ENCODE measurements around the gene AMFR.
A peak's percentile ranks its signal among the peaks of the same experiment; 100 is the strongest.

The AMFR gene

DNA sequence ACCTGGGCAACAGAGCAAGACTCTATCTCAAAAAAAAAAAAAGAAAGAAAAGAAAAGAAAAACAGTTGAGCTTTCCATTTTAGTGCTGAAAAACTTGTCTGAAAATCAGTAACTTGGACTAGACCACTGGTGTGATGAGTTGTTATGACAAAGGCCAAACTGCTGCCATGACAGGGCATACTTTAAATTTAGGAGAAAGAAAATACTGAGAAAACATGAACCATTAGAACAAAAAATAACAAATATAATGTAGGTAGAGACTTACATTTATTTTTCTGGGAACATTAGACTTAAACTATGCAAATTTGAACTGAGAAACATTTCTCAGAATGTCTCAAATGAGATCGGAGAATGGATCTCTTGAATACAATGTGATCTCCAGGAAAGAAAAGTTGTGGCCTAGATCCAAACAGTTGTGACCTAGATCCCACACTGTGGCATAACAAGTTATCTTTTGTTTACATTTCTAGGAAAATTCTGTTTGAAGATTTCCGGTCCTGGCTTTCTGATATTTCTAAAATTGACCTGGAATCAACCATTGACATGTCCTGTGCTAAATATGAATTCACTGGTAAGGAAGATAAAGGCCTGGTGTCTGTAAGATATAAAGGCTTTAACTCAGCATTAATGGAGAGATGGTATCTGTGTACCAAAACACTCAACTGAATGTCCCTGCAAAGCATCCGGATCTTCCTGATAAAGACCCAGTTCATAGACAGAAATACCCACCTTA, 36.9 kb upstream of the AMFR start:
- DNase-seq (ENCODE audit: low read depth): no peak
- TF ChIP-seq, protein P1, sequence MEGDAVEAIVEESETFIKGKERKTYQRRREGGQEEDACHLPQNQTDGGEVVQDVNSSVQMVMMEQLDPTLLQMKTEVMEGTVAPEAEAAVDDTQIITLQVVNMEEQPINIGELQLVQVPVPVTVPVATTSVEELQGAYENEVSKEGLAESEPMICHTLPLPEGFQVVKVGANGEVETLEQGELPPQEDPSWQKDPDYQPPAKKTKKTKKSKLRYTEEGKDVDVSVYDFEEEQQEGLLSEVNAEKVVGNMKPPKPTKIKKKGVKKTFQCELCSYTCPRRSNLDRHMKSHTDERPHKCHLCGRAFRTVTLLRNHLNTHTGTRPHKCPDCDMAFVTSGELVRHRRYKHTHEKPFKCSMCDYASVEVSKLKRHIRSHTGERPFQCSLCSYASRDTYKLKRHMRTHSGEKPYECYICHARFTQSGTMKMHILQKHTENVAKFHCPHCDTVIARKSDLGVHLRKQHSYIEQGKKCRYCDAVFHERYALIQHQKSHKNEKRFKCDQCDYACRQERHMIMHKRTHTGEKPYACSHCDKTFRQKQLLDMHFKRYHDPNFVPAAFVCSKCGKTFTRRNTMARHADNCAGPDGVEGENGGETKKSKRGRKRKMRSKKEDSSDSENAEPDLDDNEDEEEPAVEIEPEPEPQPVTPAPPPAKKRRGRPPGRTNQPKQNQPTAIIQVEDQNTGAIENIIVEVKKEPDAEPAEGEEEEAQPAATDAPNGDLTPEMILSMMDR (IDR thresholded peaks at IDR 0.05; ENCODE audit: control insufficient read depth, extremely low read depth, insufficient read depth): no peak
- no peak overlapping the region for H3K4me3 ChIP-seq (ENCODE audit: low read depth, low read length)

DNA sequence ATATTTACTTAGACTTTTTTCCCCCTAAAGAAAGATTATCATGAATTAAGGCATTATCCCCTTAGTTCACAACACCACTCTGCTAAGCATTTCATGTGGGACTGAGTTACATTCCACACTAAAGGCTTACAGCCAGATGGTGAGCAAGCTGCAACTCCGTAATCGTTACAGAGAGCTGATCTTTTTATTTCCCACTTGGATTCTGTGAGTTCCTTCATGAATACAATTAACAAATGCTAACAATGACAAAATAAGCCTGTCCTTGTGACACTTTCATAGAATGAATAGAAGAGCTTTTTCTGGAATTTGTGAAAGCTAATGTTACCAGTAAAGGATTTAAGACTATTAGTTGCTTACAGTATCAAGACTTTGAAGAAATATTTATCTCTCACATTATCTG, 34.8 kb upstream of the AMFR start:
- no peak overlapping the region for H3K4me3 ChIP-seq (ENCODE audit: low read depth, low read length)
- TF ChIP-seq, protein P1 (IDR thresholded peaks at IDR 0.05; ENCODE audit: control insufficient read depth, extremely low read depth, insufficient read depth): no peak
- DNase-seq (ENCODE audit: low read depth): no peak

DNA sequence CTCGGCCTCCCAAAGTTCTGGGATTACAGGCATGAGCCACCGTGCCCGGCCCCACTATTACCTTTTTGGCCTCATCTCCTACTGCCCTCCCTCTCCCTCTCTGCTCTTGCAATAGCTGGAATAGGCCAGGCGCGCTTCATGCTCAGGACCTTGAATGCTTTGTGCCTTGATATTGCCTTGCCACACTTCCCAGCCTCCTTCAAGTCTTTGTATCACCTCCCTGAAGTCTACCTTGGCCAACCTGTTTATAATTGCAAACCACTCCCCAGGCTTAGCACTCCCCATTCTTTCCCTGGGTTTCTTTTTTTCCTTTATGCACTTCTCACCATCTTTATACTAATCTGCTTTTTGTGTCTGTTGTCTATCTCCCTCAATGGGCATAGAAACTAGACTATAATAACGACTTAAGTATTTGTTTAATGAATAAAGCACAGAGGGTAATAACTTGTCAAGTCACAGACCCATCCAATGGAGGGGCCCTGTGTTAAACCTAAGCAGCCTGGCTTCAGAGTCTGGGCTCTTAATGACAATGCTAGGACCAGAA, 32.7 kb upstream of the AMFR start:
- no peak overlapping the region for H3K4me3 ChIP-seq (ENCODE audit: low read depth, low read length)
- DNase-seq (ENCODE audit: low read depth): no peak
- TF ChIP-seq, protein P1 (IDR thresholded peaks at IDR 0.05; ENCODE audit: control insufficient read depth, extremely low read depth, insufficient read depth): no peak

DNA sequence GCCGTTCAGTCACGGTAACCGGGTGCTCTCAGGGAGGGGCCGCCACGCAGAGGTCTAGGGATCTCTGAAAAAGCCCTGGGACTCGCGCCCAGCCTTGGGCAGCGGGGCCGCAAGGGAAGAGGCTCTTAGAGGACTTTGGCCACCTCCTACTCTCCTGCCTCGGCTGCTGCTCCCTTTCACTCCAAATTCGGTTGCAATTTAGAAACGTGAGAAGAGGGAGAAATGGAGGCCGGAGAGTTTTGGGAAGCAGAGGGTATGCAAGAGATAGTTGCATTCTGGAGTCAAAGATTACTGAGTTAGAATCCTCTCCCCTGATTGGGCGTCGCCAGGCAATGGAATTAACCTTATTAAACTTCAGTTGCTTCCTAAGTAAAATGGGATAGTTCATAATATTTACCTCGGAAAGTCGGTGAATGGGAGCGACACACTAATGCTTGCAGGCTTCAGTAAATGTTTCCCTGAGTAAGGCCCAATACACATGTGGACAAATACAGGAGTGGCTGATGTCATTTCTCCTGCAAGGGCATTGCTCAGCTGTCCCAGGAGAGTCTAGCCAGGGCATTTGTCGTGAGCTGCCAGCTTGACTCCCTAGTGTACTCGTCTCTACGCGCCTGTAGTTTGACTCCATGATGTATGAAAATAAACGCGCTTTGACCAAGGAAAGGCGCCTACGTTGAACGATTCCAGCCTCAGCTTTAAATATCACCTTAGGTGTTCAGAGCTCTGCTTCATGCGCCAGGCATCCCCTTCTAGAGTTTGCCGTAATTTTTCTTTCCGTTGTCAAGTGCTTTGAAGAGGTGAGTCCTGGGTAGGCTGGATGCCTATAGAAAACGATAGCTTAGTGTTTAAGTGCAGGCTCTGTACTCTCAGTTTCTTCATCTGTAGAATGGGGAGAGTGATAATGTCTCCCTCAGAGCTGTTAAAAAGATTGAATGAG, 26.7 kb upstream of the AMFR start:
- DNase-seq (ENCODE audit: low read depth): no peak
- H3K4me3 ChIP-seq (ENCODE audit: low read depth, low read length): peak overlapping the region; percentile 85
- TF ChIP-seq, protein P1 (IDR thresholded peaks at IDR 0.05; ENCODE audit: control insufficient read depth, extremely low read depth, insufficient read depth): no peak

DNA sequence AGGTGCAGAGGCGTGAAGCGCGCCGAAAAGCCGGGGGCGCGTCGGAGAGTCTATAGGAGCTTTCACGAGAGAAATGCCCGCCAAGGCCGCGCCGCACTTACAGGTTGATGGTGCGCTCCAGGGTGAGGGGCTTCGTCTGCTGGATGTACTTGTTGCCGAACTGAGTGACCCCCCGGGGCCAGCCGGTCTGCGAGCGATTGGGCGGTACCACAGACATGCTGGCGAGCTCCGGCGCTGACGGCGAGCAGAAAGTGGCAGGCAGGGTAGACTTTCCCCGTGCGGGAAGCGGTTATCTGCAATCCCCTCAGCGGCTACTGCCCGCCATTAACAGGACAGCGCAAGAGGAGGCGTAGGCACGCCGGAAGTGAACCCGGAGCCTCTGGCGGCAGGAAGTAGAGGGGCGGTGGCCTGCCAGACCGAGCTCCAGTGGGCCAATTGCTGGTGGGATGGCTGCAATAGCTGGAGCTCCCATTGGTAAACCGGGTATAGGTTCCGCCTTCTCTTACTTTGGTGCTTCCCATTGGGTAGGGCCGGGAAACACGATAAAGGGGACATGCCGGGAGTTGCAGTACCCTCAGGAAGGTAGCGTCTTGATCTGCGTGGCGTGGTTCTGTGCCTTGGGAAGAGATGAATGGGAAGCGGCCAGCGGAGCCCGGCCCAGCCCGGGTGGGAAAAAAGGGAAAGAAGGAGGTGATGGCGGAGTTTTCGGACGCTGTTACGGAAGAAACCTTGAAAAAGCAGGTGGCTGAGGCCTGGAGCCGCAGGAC, 25.8 kb upstream of the AMFR start, which contains the start of the genes NUDT21 and OGFOD1:
Gene NUDT21 (minus strand): TSS at position 347 of the 767 bp plus-strand sequence. CDS start 130 bp downstream, at position 217.
Gene OGFOD1 (plus strand): TSS at position 569 of the 767 bp plus-strand sequence. CDS start 59 bp downstream, at position 628.
- DNase-seq (ENCODE audit: low read depth): peak; percentile 95
- TF ChIP-seq, protein P1 (IDR thresholded peaks at IDR 0.05; ENCODE audit: control insufficient read depth, extremely low read depth, insufficient read depth): no peak

More for the DNA sequence above, 25.8 kb upstream of the AMFR start, which contains the start of the genes NUDT21 and OGFOD1:
- peak within 1 kb of the TSS; percentile 85 for H3K4me3 ChIP-seq (ENCODE audit: low read depth, low read length)

Measured in LNCaP clone FGC (cell line).